ENCODE results near the gene REXO4. TPM values are rescaled to one million over a fixed set of nuclear protein-coding genes. Genes with fewer than 3 reads are reported as not detected.

REXO4 gene
- total and polyA plus RNA-seq, 2 of the 4 experiments (the other 2 are of a cell fraction): 16.1 to 21.8 TPM

GRCh38 chr9:133415170-133415569 lies 2.6 kb downstream of the REXO4 start:
- intact Hi-C loops (cut with micrococcal nuclease): no loop called here
- H4K20me1 ChIP-seq (ENCODE audit: insufficient read depth, low read length): peaks cover 19% of the 10 kb centered on the region
- H3K79me1 ChIP-seq (ENCODE audit: low read depth in 1 of 2, low read length in 2 of 2): peaks cover 25 to 50% of the 10 kb centered on the region in 2 experiments
- H3K4me1 ChIP-seq (ENCODE audit: control insufficient read depth, insufficient read depth, low read length): peaks cover 4% of the 10 kb centered on the region; the same call in 1 of the 2 replicates
- no peak overlapping the region for H3K18ac ChIP-seq (ENCODE audit: low read depth, low read length)
- BruUV-seq (replicated peaks): no TSS peak
- H3K9me1 ChIP-seq (ENCODE audit: insufficient read depth, low read length): peaks cover 5% of the 10 kb centered on the region
- ChIA-PET CTCF (interaction anchor here (0.7 kb wide), 1 partner anchor 340 kb away, joined by 9 read pairs; no protein-coding TSS in a partner anchor), POLR2A (ENCODE audit: unreplicated experiment) (no interaction called here)
- H3K4ac ChIP-seq (ENCODE audit: low read depth, low read length): no peak overlapping the region
- H4K91ac ChIP-seq (ENCODE audit: insufficient read depth, low read depth, low read length): no peak overlapping the region
- in situ Hi-C loops (cut with MboI; ENCODE audit: low sequenced_read_pairs): no loop called here
- H3K56ac ChIP-seq (ENCODE audit: extremely low read depth, insufficient read depth, low read length): no peak overlapping the region
- no peak overlapping the region for H2BK15ac ChIP-seq (ENCODE audit: low read depth, low read length)
- H2AK5ac ChIP-seq (ENCODE audit: low read depth, low read length): no peak overlapping the region
- H3K4me3 ChIP-seq (ENCODE audit: insufficient read depth, low read depth, low read length): no peak overlapping the region
- no peak for DNase-seq
- H2AFZ ChIP-seq (replicated peaks; ENCODE audit: low read length, poor library complexity): no peak overlapping the region
- H2BK20ac ChIP-seq (ENCODE audit: low read depth, low read length): no peak overlapping the region
- ATAC-seq (ENCODE audit: low read depth): no peak
- no peaks in the 10 kb centered on the region for H3K9me3 ChIP-seq (ENCODE audit: control insufficient read depth, insufficient read depth, low read length)
- H3K36me3 ChIP-seq (ENCODE audit: control insufficient read depth, insufficient read depth, low read length): peaks cover 38% of the 10 kb centered on the region
- H2AK9ac ChIP-seq (replicated peaks; ENCODE audit: low read depth, low read length, poor library complexity): no peak overlapping the region
- no CpG with 5 or more reads among the region's 1 CpG for WGBS, 2 experiments (ENCODE audit: extremely low coverage in 2 of 2, insufficient read length in 1 of 2)
- H3K27me3 ChIP-seq (ENCODE audit: control insufficient read depth, insufficient read depth, low read length): no peaks in the 10 kb centered on the region
- no peak overlapping the region for H3K4me2 ChIP-seq (ENCODE audit: low read depth, low read length)
- no peak overlapping the region for H3K27ac ChIP-seq (ENCODE audit: insufficient read depth, low read length)
- H3K23ac ChIP-seq (ENCODE audit: low read depth, low read length): no peak overlapping the region
- H3K14ac ChIP-seq (replicated peaks; ENCODE audit: low read depth, low read length): no peak overlapping the region
- no peak overlapping the region for H2BK120ac ChIP-seq (ENCODE audit: low read depth, low read length)
- dilution Hi-C loops (cut with HindIII; ENCODE audit: low sequenced_read_pairs, unreplicated experiment): no loop called here
- no peak overlapping the region for H4K5ac ChIP-seq (ENCODE audit: low read depth, low read length)
- TF ChIP-seq RAD21 (IDR thresholded peaks at IDR 0.05; ENCODE audit: low read length) (no peak), FOS (IDR thresholded peaks at IDR 0.05; ENCODE audit: low read depth, low read length) (no peak), NFE2L2 (IDR thresholded peaks at IDR 0.05; ENCODE audit: low read depth, low read length) (no peak), MXI1 (IDR thresholded peaks at IDR 0.05; ENCODE audit: borderline replicate concordance, low read depth, low read length) (no peak)
- TF ChIP-seq, protein P1, sequence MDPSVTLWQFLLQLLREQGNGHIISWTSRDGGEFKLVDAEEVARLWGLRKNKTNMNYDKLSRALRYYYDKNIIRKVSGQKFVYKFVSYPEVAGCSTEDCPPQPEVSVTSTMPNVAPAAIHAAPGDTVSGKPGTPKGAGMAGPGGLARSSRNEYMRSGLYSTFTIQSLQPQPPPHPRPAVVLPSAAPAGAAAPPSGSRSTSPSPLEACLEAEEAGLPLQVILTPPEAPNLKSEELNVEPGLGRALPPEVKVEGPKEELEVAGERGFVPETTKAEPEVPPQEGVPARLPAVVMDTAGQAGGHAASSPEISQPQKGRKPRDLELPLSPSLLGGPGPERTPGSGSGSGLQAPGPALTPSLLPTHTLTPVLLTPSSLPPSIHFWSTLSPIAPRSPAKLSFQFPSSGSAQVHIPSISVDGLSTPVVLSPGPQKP (IDR thresholded peaks at IDR 0.05; ENCODE audit: borderline replicate concordance, low read depth, low read length): no peak
- H4K8ac ChIP-seq (ENCODE audit: low read depth in 2 of 2, low read length in 2 of 2): no peak overlapping the region
- H3K9ac ChIP-seq (ENCODE audit: low read depth, low read length): no peak overlapping the region
- no peak overlapping the region for H2BK5ac ChIP-seq (ENCODE audit: low read depth, low read length, poor library complexity, severe bottlenecking)
